GM18526 (cell line): ENCODE results near the gene TRAK1.

Source experiments
- POLR2A ChIP-seq: IDR thresholded peaks from 3 replicates; pipeline ENCODE4 v1.6.1; 2011; ENCODE audit not compliant: insufficient read length; ENCODE audit errors: extremely low read depth

The TRAK1 gene

DNA sequence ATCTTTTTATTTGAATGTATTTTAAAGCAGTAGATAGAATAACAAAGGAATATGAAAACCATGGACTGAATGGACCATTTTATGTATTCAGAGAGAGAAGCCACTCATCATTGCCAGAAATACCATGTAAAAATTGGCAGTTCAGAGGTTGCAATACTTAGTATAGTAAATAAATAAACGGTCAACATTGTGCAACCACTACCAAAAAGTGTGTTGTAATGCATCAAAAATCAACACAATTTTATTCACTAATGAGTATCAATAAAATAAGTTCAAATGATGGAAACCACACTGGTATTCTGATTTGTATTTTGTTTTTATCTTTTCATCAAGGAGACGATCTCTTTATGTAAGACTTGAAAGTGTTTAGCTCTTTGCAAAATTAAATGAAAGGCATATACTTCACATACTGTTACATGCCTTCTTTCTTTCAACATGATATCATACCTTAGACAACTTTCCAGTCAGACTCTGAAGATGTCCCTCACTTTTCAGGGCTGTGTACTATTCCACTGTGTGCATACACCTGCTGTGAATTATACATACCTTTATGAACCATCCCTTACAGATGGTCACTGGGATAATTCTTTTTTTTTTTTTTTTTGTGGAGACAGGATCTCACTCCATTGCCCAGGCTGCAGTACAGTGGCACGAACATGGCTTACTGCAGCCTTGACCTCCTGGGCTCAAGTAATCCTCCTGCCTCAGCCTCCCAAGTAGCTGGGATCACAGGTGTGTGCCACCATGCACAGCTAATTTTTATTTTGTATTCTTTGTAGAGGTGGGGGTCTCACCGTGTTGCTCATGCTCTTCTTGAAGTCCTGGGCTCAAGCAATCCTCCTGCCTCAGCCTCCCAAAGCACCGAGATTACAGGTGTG is 134.6 kb downstream of the TRAK1 start:
- no peak for TF ChIP-seq POLR2A

DNA sequence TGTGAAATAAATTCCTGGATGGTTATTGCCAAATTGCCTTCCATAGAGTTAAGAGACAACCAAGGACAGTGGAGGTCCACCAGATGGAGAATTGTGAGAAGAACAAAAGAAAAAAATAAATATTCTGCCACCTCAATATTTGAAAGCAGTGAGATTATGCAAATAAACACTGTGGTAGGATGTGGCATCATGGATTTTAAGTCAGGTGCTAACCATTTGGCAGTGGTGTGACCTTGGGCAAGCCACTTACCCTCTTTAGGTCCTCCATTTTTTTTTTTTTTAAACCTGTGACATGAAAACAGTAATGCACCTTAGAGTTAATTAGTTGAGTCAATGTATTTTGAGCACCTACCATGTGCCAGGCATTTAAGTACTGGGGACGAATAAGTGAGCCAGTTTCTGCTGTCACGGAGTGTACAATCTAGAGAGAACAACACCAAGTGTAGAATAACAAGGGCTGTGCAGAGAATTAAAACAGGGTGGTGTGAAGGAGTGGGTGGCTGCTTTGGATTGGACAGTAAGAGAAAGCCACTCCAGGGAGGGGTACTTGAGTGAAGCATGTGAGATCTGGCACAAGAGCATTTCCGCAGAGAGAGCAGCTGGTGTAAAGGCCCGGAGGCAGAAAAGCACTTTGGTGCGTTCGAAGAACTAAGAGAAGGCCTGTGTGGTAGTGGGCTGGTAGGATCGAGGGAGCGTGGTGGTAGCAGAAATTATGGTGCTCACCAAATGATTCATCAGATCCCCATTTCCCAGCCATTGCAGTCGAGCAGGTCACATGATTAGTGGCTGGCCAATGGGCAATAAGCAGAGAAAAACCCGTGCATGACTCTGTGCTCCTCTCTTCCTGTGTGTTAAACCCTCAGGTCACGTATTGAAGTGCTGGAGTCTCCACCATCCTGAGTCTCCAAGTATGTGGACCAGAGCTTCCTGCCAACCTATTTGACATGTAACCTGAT is 135.6 kb downstream of the TRAK1 start:
- no peak for TF ChIP-seq POLR2A

- TF ChIP-seq POLR2A = no peak
Observed at GRCh38 chr3:42228796-42229195, 137.6 kb downstream of the TRAK1 start.

- no peak for TF ChIP-seq POLR2A
Observed at GRCh38 chr3:42229266-42229941, 138.2 kb downstream of the TRAK1 start.

GRCh38 chr3:42229942-42230688 is 139.0 kb downstream of the TRAK1 start:
- TF ChIP-seq POLR2A = no peak

DNA sequence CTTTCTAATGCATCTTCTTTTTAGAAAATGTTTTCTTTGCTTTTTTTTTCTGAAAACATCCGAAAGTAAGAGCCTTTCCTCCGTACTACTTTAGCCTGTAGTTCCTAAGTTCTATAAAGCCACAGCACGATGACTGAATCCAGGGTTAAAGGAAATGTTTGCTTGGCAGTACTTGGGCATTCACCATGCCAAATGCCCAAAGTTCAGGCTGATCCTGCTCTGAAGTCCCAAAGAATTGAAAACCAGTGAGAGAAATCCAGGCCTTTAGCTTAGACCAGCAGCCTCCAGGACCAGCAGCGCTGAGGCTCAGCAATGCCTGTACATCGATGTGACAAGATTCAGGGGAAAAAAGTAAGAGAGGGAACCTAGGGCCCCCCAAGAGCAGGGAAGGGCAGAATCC is 139.7 kb downstream of the TRAK1 start:
- no peak for TF ChIP-seq POLR2A

- no peak for TF ChIP-seq POLR2A
Observed at GRCh38 chr3:42235532-42235931, 144.4 kb downstream of the TRAK1 start.

DNA sequence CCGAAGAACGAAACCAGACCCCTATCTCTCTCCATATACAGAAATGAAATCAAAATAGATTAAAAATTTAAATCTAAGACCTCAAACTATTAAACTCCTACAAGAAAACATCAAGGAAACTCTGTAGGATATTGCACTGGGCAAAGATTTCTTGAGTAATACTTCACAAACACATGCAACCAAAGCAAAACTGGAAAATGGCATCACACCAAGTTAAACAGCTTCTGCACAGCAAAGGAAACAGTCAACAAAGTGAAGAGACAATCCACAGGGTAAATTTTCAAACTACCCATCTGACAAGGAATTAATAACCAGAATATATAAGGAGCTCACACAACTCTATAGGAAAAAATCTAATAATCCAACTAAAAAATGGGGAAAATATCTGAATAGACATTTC is 145.5 kb downstream of the TRAK1 start:
- no peak for TF ChIP-seq POLR2A

DNA sequence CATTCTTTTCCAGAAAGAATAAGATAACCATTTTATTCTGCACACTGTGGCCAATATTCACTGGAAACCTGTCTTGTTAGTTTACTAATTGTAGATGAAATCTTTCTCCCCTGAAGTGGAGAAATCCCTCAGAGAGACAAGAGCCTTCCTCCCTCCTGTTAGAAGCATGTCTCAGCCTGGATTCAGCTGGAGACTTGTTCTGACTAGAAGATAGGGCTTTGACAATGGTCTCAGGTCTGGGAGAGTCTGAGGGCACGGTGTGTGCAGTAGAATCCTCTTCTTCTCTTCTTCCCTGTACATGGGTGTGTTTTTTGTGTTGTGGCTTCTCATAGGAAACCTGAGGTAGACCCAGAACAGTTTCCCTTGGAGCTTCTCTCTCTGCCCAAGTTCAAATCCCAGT is 154.9 kb downstream of the TRAK1 start:
- TF ChIP-seq POLR2A = no peak

GRCh38 chr3:42247576-42248027 is 156.4 kb downstream of the TRAK1 start:
- TF ChIP-seq POLR2A = no peak

- TF ChIP-seq POLR2A = no peak
Observed at GRCh38 chr3:42250761-42251160, 159.6 kb downstream of the TRAK1 start.

DNA sequence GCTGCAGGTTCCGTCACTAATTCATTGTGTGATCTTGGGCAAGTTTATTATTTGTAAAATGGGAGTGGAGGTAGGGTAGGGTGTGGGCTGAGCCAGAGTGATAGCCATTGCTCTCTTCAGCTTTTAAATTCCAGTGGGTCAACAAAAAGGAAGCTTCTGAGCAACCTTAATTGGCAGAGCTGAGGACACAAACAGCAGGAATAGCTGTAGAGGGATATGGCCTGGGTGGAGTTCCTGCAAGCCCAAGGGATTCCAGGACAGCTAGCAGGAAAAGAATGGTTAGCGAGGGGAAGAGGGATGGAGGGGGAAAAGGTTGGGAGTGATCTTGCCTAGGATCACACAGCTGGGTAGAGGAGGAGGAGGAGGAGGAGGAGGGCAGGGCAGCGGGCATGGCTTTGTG is 163.4 kb downstream of the TRAK1 start:
- TF ChIP-seq POLR2A = no peak

GRCh38 chr3:42256135-42256819 is 165.1 kb downstream of the TRAK1 start:
- TF ChIP-seq POLR2A = no peak

GRCh38 chr3:42257007-42257406 is 165.8 kb downstream of the TRAK1 start:
- no peak for TF ChIP-seq POLR2A
